ENCODE results near the gene KIF17.

DNA sequence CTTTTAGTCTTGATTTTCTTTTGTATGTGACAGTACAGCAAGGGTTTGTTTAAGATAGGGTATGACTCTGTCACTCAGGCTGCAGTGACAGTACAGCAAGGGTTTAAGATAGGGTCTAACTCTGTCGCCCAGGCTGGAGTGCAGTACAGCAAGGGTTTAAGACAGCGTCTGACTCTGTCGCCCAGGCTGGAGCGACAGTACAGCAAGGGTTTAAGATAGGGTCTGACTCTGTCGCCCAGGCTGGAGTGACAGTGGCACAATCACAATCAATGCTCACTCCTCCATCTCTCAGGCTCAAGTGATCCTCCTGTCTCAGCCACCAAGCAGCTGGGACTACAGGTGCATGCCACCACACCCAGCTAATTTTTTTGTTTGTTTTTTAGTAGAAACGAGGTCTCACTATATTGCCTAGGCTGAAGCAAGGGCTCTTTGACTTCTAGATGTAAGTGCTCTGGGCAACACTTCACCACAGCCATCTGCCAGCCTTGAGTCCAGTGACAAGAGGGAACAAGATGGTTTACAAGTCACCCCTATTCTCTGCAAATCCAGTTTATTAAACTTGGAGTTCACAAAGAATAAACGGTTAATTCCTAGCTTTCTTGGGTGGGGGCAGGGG, 15.7 kb upstream of the KIF17 start:
- TF ChIP-seq, protein P1, sequence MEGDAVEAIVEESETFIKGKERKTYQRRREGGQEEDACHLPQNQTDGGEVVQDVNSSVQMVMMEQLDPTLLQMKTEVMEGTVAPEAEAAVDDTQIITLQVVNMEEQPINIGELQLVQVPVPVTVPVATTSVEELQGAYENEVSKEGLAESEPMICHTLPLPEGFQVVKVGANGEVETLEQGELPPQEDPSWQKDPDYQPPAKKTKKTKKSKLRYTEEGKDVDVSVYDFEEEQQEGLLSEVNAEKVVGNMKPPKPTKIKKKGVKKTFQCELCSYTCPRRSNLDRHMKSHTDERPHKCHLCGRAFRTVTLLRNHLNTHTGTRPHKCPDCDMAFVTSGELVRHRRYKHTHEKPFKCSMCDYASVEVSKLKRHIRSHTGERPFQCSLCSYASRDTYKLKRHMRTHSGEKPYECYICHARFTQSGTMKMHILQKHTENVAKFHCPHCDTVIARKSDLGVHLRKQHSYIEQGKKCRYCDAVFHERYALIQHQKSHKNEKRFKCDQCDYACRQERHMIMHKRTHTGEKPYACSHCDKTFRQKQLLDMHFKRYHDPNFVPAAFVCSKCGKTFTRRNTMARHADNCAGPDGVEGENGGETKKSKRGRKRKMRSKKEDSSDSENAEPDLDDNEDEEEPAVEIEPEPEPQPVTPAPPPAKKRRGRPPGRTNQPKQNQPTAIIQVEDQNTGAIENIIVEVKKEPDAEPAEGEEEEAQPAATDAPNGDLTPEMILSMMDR (IDR thresholded peaks at IDR 0.05) = no peak
- TF ChIP-seq TAF1 (IDR thresholded peaks at IDR 0.05; ENCODE audit: borderline replicate concordance, low read depth, low read length) = no peak

Measured in SK-N-SH (cell line).